Loucy (cell line): Measurements from ENCODE around the gene SMURF1.

Experiments used
- H2AFZ ChIP-seq: fragments of 200-600 bp; sonication (generic); 2 replicates; pipeline ENCODE4 v1.6.0; 2016; ENCODE audit warnings: antibody characterized with exemption, mild to moderate bottlenecking, low read length, moderate library complexity
- H3F3A ChIP-seq: fragments of 200-600 bp; 2 replicates; pipeline ENCODE4 v1.6.0; 2016; ENCODE audit warnings: antibody characterized with exemption, low read depth, mild to moderate bottlenecking
- H3K27me3 ChIP-seq: fragments of 200-600 bp; sonication (generic); 2 replicates; pipeline ENCODE4 v1.6.1; 2014; ENCODE audit warnings: low read length, mild to moderate bottlenecking; ENCODE audit not compliant: insufficient read depth, poor library complexity, severe bottlenecking
- H3K36me3 ChIP-seq: fragments of 200-600 bp; sonication (generic); 2 replicates; pipeline ENCODE4 v1.6.1; 2016; ENCODE audit warnings: low read length; ENCODE audit not compliant: insufficient read depth
- H3K4me1 ChIP-seq: fragments of 200-600 bp; sonication (generic); 2 replicates; pipeline ENCODE4 v1.5.1; 2014; ENCODE audit warnings: low read length, mild to moderate bottlenecking; ENCODE audit not compliant: insufficient read depth, poor library complexity, severe bottlenecking
- H3K4me2 ChIP-seq: fragments of 200-600 bp; sonication (generic); 2 replicates; pipeline ENCODE4 v1.6.0; 2014; ENCODE audit warnings: antibody characterized with exemption, low read length, low read depth, mild to moderate bottlenecking; ENCODE audit not compliant: poor library complexity, severe bottlenecking
- H3K4me3 ChIP-seq: fragments of 200-600 bp; sonication (generic); 2 replicates; pipeline ENCODE4 v1.5.1; 2014; ENCODE audit warnings: low read length, mild to moderate bottlenecking, mixed read lengths; ENCODE audit not compliant: poor library complexity, severe bottlenecking
- H3K79me2 ChIP-seq: fragments of 200-600 bp; sonication (generic); 2 replicates; pipeline ENCODE4 v1.6.1; 2014; ENCODE audit warnings: low read length; ENCODE audit not compliant: insufficient read depth
- H3K9ac ChIP-seq: fragments of 200-600 bp; sonication (generic); 2 replicates; pipeline ENCODE4 v1.6.0; 2014; ENCODE audit warnings: mild to moderate bottlenecking, low read depth, low read length, moderate library complexity; ENCODE audit not compliant: poor library complexity, severe bottlenecking
- H3K9me2 ChIP-seq: fragments of 200-600 bp; sonication (generic); replicated peaks from 2 replicates; pipeline ENCODE4 v1.6.1; 2016; ENCODE audit warnings: low read depth, low read length, mixed read lengths
- H3K9me3 ChIP-seq: fragments of 200-600 bp; sonication (generic); 2 replicates; pipeline ENCODE4 v1.6.1; 2014; ENCODE audit warnings: mild to moderate bottlenecking, antibody characterized with exemption, low read length, low read depth; ENCODE audit not compliant: insufficient read depth
- H4K20me1 ChIP-seq: fragments of 200-600 bp; sonication (generic); 2 replicates; pipeline ENCODE4 v1.6.0; 2014; ENCODE audit warnings: antibody characterized with exemption, low read length, mild to moderate bottlenecking; ENCODE audit not compliant: insufficient read depth, poor library complexity, severe bottlenecking
- CTCF ChIP-seq: fragments of 200-600 bp; sonication (generic); conservative IDR thresholded peaks from 2 replicates; pipeline ENCODE4 v1.5.1; 2014; ENCODE audit warnings: mild to moderate bottlenecking, antibody characterized with exemption, low read length
- EZH2phosphoT487 ChIP-seq: fragments of 200-600 bp; IDR thresholded peaks from 2 replicates; pipeline ENCODE4 v1.6.1; 2018; ENCODE audit warnings: antibody characterized with exemption, mild to moderate bottlenecking, moderate library complexity, borderline replicate concordance

The SMURF1 gene

GRCh38 chr7:99189222-99189621 lies 45.3 kb upstream of the SMURF1 start:
- no peaks in the 10 kb centered on the region for H4K20me1 ChIP-seq
- H3K79me2 ChIP-seq, result no peaks in the 10 kb centered on the region
- no peak overlapping the region for H3K4me3 ChIP-seq
- H3K27me3 ChIP-seq, result no peaks in the 10 kb centered on the region
- no peaks in the 10 kb centered on the region for H3K36me3 ChIP-seq
- TF ChIP-seq EZH2phosphoT487 (no peak), CTCF (no peak)
- H3K4me1 ChIP-seq, result no peaks in the 10 kb centered on the region
- no peak overlapping the region for H2AFZ ChIP-seq
- no peaks in the 10 kb centered on the region for H3K9me3 ChIP-seq
- no peaks in the 10 kb centered on the region for H3F3A ChIP-seq
- H3K4me2 ChIP-seq, result no peak overlapping the region
- H3K9ac ChIP-seq, result no peak overlapping the region
- no peaks in the 10 kb centered on the region for H3K9me2 ChIP-seq

- no peak overlapping the region for H3K9ac ChIP-seq
- no peaks in the 10 kb centered on the region for H3F3A ChIP-seq
- H3K9me3 ChIP-seq, result no peaks in the 10 kb centered on the region
- H3K4me2 ChIP-seq, result no peak overlapping the region
- TF ChIP-seq CTCF (no peak), EZH2phosphoT487 (no peak)
- H3K4me3 ChIP-seq, result no peak overlapping the region
- H3K4me1 ChIP-seq, result no peaks in the 10 kb centered on the region
- H3K79me2 ChIP-seq, result no peaks in the 10 kb centered on the region
- no peaks in the 10 kb centered on the region for H3K27me3 ChIP-seq
- H3K9me2 ChIP-seq, result no peaks in the 10 kb centered on the region
- H2AFZ ChIP-seq, result no peak overlapping the region
- no peaks in the 10 kb centered on the region for H3K36me3 ChIP-seq
- no peaks in the 10 kb centered on the region for H4K20me1 ChIP-seq
These were observed 44.3 kb upstream of the SMURF1 start for GRCh38 chr7:99188221-99188620.

- no peak overlapping the region for H3K4me2 ChIP-seq
- no peaks in the 10 kb centered on the region for H3K36me3 ChIP-seq
- H4K20me1 ChIP-seq, result no peaks in the 10 kb centered on the region
- H3K4me3 ChIP-seq, result no peak overlapping the region
- TF ChIP-seq EZH2phosphoT487 (no peak), CTCF (no peak)
- no peaks in the 10 kb centered on the region for H3K4me1 ChIP-seq
- no peaks in the 10 kb centered on the region for H3F3A ChIP-seq
- no peaks in the 10 kb centered on the region for H3K9me2 ChIP-seq
- H3K79me2 ChIP-seq, result no peaks in the 10 kb centered on the region
- H3K9me3 ChIP-seq, result no peaks in the 10 kb centered on the region
- no peak overlapping the region for H3K9ac ChIP-seq
- H2AFZ ChIP-seq, result no peak overlapping the region
- H3K27me3 ChIP-seq, result no peaks in the 10 kb centered on the region
These were observed 40.8 kb upstream of the SMURF1 start for GRCh38 chr7:99184532-99185218.
